Urinary bladder (tissue), 4 donors: Measurements from ENCODE around the gene SPIB. TPM values are rescaled to one million over a fixed set of nuclear protein-coding genes. Genes with fewer than 3 reads are reported as not detected.

Experiments
- DNase-seq: peaks from one replicate; pipeline ENCODE4 v3.0.0-alpha.2; 2015; ENCODE audit errors: extremely low spot score
- H3K27ac ChIP-seq: one replicate; pipeline ENCODE4 v1.5.1; 2013; ENCODE audit warnings: low read depth, mild to moderate bottlenecking, moderate library complexity
- H3K36me3 ChIP-seq: one replicate; pipeline ENCODE4 v1.6.1; 2013; ENCODE audit warnings: mild to moderate bottlenecking, moderate library complexity; ENCODE audit not compliant: insufficient read depth
- H3K4me1 ChIP-seq: one replicate; pipeline ENCODE4 v1.6.1; 2013; ENCODE audit warnings: mild to moderate bottlenecking, moderate library complexity; ENCODE audit not compliant: insufficient read depth
- H3K4me3 ChIP-seq: one replicate; pipeline ENCODE4 v1.5.1; 2013; ENCODE audit warnings: low read depth, low read length
- WGBS: extraction: QIAGEN DNeasy Blood & Tissue Kit; methylation state at CpG from one replicate; pipeline ENCODE4 v1.1.7; 2013; 5-methylcytosine and 5-hydroxymethylcytosine counted together
- polyA plus RNA-seq: library from polyadenylated mRNA; stranded (reverse); fragments of 200-250 nt; gene quantifications from one replicate; pipeline ENCODE4 v1.2.3, GENCODE V29; 2013
- total RNA-seq: library from RNA; depleted of rRNA; stranded (reverse); fragments of >200 nt; gene quantifications from one replicate; pipeline ENCODE4 v1.2.3, GENCODE V29; 2014
- donor health status: healthy with polysubstance abuse.
- donor health status: healthy.

The SPIB gene
- total and polyA plus RNA-seq, 2 donors: 0.20 to 1.2 TPM

GRCh38 chr19:50402544-50403301, 16.0 kb upstream of the SPIB start:
- no peaks in the 10 kb centered on the region for H3K4me1 ChIP-seq
- no peak overlapping the region for H3K27ac ChIP-seq
- WGBS: 98% methylated on average over 41 of the region's 41 CpGs
- no peaks in the 10 kb centered on the region for H3K36me3 ChIP-seq
- DNase-seq: no peak
- no peak overlapping the region for H3K4me3 ChIP-seq

- no peak for DNase-seq
- Histone ChIP-seq H3K36me3 (no peaks in the 10 kb centered on the region), H3K4me1 (no peaks in the 10 kb centered on the region), H3K27ac (no peak overlapping the region), H3K4me3 (no peak overlapping the region)
- WGBS: 93% methylated on average over 22 of the region's 22 CpGs
Observed at GRCh38 chr19:50406156-50406820, 12.4 kb upstream of the SPIB start.

- no peak overlapping the region for H3K4me3 ChIP-seq
- DNase-seq: no peak
- H3K36me3 ChIP-seq: no peaks in the 10 kb centered on the region
- H3K4me1 ChIP-seq: no peaks in the 10 kb centered on the region
- WGBS: 95% methylated on average over 19 of the region's 19 CpGs
- H3K27ac ChIP-seq: no peak overlapping the region
Observed at GRCh38 chr19:50406829-50407228, 11.9 kb upstream of the SPIB start.

GRCh38 chr19:50409347-50409746, 9.4 kb upstream of the SPIB start:
- H3K27ac ChIP-seq: no peak overlapping the region
- no peak for DNase-seq
- H3K36me3 ChIP-seq: no peaks in the 10 kb centered on the region
- H3K4me3 ChIP-seq: no peak overlapping the region
- H3K4me1 ChIP-seq: no peaks in the 10 kb centered on the region
- 96% methylated on average over 17 of the region's 17 CpGs for WGBS

- Histone ChIP-seq H3K36me3 (no peaks in the 10 kb centered on the region), H3K4me1 (no peaks in the 10 kb centered on the region), H3K4me3 (no peak overlapping the region), H3K27ac (no peak overlapping the region)
- no peak for DNase-seq
- 85% methylated on average over 10 of the region's 10 CpGs for WGBS
Observed at GRCh38 chr19:50410109-50410508, 8.6 kb upstream of the SPIB start.

GRCh38 chr19:50412419-50412818, 6.3 kb upstream of the SPIB start:
- H3K27ac ChIP-seq: no peak overlapping the region
- H3K36me3 ChIP-seq: no peaks in the 10 kb centered on the region
- H3K4me1 ChIP-seq: no peaks in the 10 kb centered on the region
- no peak overlapping the region for H3K4me3 ChIP-seq
- WGBS: 91% methylated on average over 2 of the region's 2 CpGs
- DNase-seq: no peak

GRCh38 chr19:50413096-50413495, 5.6 kb upstream of the SPIB start:
- no peak for DNase-seq
- Histone ChIP-seq H3K4me1 (no peaks in the 10 kb centered on the region), H3K4me3 (no peak overlapping the region), H3K36me3 (no peaks in the 10 kb centered on the region), H3K27ac (no peak overlapping the region)
- WGBS: 93% methylated on average over 13 of the region's 13 CpGs

- Histone ChIP-seq H3K4me1 (no peaks in the 10 kb centered on the region), H3K36me3 (no peaks in the 10 kb centered on the region), H3K27ac (no peak overlapping the region), H3K4me3 (no peak overlapping the region)
- WGBS: 94% methylated on average over 21 of the region's 21 CpGs
- no peak for DNase-seq
Observed at GRCh38 chr19:50413531-50413930, 5.2 kb upstream of the SPIB start.

- H3K4me3 ChIP-seq: no peak overlapping the region
- DNase-seq: no peak
- H3K4me1 ChIP-seq: no peaks in the 10 kb centered on the region
- no peaks in the 10 kb centered on the region for H3K36me3 ChIP-seq
- no peak overlapping the region for H3K27ac ChIP-seq
- 53% methylated on average over 37 of the region's 37 CpGs for WGBS
Observed at GRCh38 chr19:50414864-50415660, 3.7 kb upstream of the SPIB start.

- no peaks in the 10 kb centered on the region for H3K36me3 ChIP-seq
- no peak overlapping the region for H3K27ac ChIP-seq
- DNase-seq: no peak
- WGBS: 85% methylated on average over 22 of the region's 22 CpGs
- H3K4me1 ChIP-seq: no peaks in the 10 kb centered on the region
- no peak overlapping the region for H3K4me3 ChIP-seq
Observed at GRCh38 chr19:50415661-50416033, 3.1 kb upstream of the SPIB start.

GRCh38 chr19:50416034-50416977, 2.4 kb upstream of the SPIB start:
- no peaks in the 10 kb centered on the region for H3K36me3 ChIP-seq
- WGBS: 86% methylated on average over 35 of the region's 35 CpGs
- DNase-seq: no peak

GRCh38 chr19:50417111-50418081, 1.3 kb upstream of the SPIB start:
- no peaks in the 10 kb centered on the region for H3K4me1 ChIP-seq
- H3K4me3 ChIP-seq: no peak overlapping the region
- no peak overlapping the region for H3K27ac ChIP-seq
- H3K36me3 ChIP-seq: no peaks in the 10 kb centered on the region
- 65% methylated on average over 42 of the region's 42 CpGs for WGBS
- DNase-seq: no peak

More at GRCh38 chr19:50416034-50416977, 2.4 kb upstream of the SPIB start:
- no peak overlapping the region for H3K4me3 ChIP-seq
- H3K27ac ChIP-seq: no peak overlapping the region
- H3K4me1 ChIP-seq: no peaks in the 10 kb centered on the region
